ENCODE measurements around the gene POLR2B.

- TF ChIP-seq EZH2phosphoT487 (IDR thresholded peaks at IDR 0.05; ENCODE audit: low read depth, severe bottlenecking, unreplicated experiment): no peak
- TF ChIP-seq CTCF (IDR thresholded peaks at IDR 0.05; ENCODE audit: poor library complexity): no peak
- TF ChIP-seq EZH2 (IDR thresholded peaks at IDR 0.05; ENCODE audit: borderline replicate concordance): no peak
These were observed 2.3 kb upstream of the POLR2B start for GRCh38 chr4:56976283-56976836.
